A549 (cell line): ENCODE data around the gene CLIP2. TPM values are rescaled to one million over a fixed set of nuclear protein-coding genes. Genes with fewer than 3 reads are reported as not detected.

Experiments
- ATAC-seq, 2 experiments: fragments of 200-7000 bp in 1 of 2; fragments of >200 bp in 1 of 2; cut with Nextera tagmentation in 1 of 2; cut with Tn5 transposase in 1 of 2; 3 replicates each; pipeline versions ENCODE4 v1.8.0 to v1.9.1; 2018 to 2020; ENCODE audit warnings: mild to moderate bottlenecking in 1 of 2, moderate library complexity in 1 of 2
- CTCF ChIA-PET: fragments of 300-600 bp; sonication (Branson Sonifier 250); formaldehyde crosslinking; extraction: SDS; loops from one replicate; lab custom pipeline; 2021; ENCODE audit warnings: antibody characterized with exemption, inconsistent platforms; lab: Yijun Ruan, JAX
- POLR2A ChIA-PET: fragments of 350-600 bp; formaldehyde crosslinking; extraction: SDS; loops from one replicate; lab custom pipeline; 2021; ENCODE audit warnings: antibody characterized with exemption, inconsistent platforms; lab: Yijun Ruan, JAX
- DNase-seq, 2 experiments: peaks; one replicate each; pipeline versions ENCODE4 v3.0.0 to v3.0.0-alpha.2; 2011 to 2016; ENCODE audit warnings: low read depth in 1 of 2, low spot score in 1 of 2
- FAIRE-seq: peaks from 2 replicates; lab custom pipeline; 2011; peaks lifted over from hg19 to GRCh38; lab: Jason Lieb, UNC
- H3K27ac ChIP-seq, 2 experiments: fragments of >200 bp; sonication (Bioruptor Twin); formaldehyde crosslinking; 3 replicates each; pipeline ENCODE4 v1.5.1; 2016 to 2017
- H3K4me1 ChIP-seq: fragments of >200 bp; sonication (Bioruptor Twin); formaldehyde crosslinking; 3 replicates; pipeline ENCODE4 v1.6.1; 2016
- H3K4me2 ChIP-seq: fragments of >200 bp; sonication (Bioruptor Twin); formaldehyde crosslinking; 3 replicates; pipeline ENCODE4 v1.6.1; 2016
- H3K4me3 ChIP-seq: fragments of >200 bp; sonication (Bioruptor Twin); formaldehyde crosslinking; 3 replicates; pipeline ENCODE4 v1.5.1; 2016
- H3K9me3 ChIP-seq: fragments of >200 bp; sonication (Bioruptor Twin); formaldehyde crosslinking; 3 replicates; pipeline ENCODE4 v1.6.1; 2016
- CHD2 ChIP-seq: fragments of 150-350 bp; IDR thresholded peaks from 2 replicates; pipeline ENCODE4 v1.6.1; 2014; ENCODE audit warnings: low read length; ENCODE audit not compliant: partially characterized antibody
- CTCF ChIP-seq: fragments of >200 bp; sonication (Bioruptor Twin); formaldehyde crosslinking; IDR thresholded peaks from 3 replicates; pipeline ENCODE4 v1.5.1; 2016
- E2F6 ChIP-seq: IDR thresholded peaks from 2 replicates; pipeline ENCODE4 v1.6.1; 2012; ENCODE audit warnings: low read depth, borderline replicate concordance
- EHF ChIP-seq: fragments of 250-450 bp; sonication (Bioruptor Pico); IDR thresholded peaks from 2 replicates; pipeline ENCODE4 v1.5.0; 2020; ENCODE audit warnings: mild to moderate bottlenecking
- EHMT2 ChIP-seq: fragments of 200-600 bp; sonication (generic); IDR thresholded peaks from 2 replicates; pipeline ENCODE4 v1.6.1; 2016; ENCODE audit warnings: antibody characterized with exemption, low read depth, mild to moderate bottlenecking, moderate library complexity
- ESRRA ChIP-seq: fragments of 150-350 bp; IDR thresholded peaks from 2 replicates; pipeline ENCODE4 v1.6.1; 2014; ENCODE audit warnings: mild to moderate bottlenecking, low read length, borderline replicate concordance
- FOXS1 ChIP-seq: fragments of 250-450 bp; sonication (Bioruptor Pico); IDR thresholded peaks from 2 replicates; pipeline ENCODE4 v1.5.0; 2020; ENCODE audit warnings: mild to moderate bottlenecking, moderate library complexity
- HDAC2 ChIP-seq: fragments of 200-600 bp; sonication (generic); IDR thresholded peaks from 2 replicates; pipeline ENCODE4 v1.6.1; 2016
- HMGXB4 ChIP-seq: fragments of 250-450 bp; sonication (Bioruptor Pico); IDR thresholded peaks from 2 replicates; pipeline ENCODE4 v1.5.0; 2021; ENCODE audit warnings: mild to moderate bottlenecking, moderate library complexity, borderline replicate concordance
- HOXB13 ChIP-seq: fragments of 250-450 bp; sonication (Bioruptor Pico); IDR thresholded peaks from 2 replicates; pipeline ENCODE4 v1.5.0; 2020; ENCODE audit warnings: low read depth, mild to moderate bottlenecking, moderate library complexity
- JUNB ChIP-seq: fragments of >200 bp; sonication (Bioruptor Twin); formaldehyde crosslinking; IDR thresholded peaks from 2 replicates; pipeline ENCODE4 v1.6.1; 2016
- KDM1A ChIP-seq: fragments of 200-600 bp; sonication (generic); IDR thresholded peaks from 2 replicates; pipeline ENCODE4 v1.6.1; 2016; ENCODE audit warnings: low read depth, mild to moderate bottlenecking
- KDM5A ChIP-seq: fragments of 200-600 bp; sonication (generic); IDR thresholded peaks from 2 replicates; pipeline ENCODE4 v1.6.1; 2016; ENCODE audit warnings: antibody characterized with exemption, mild to moderate bottlenecking
- MAX ChIP-seq: IDR thresholded peaks from 2 replicates; pipeline ENCODE4 v1.6.1; 2012
- MAZ ChIP-seq: fragments of 150-350 bp; IDR thresholded peaks from 2 replicates; pipeline ENCODE4 v1.6.1; 2014; ENCODE audit warnings: antibody characterized with exemption, low read depth, low read length, borderline replicate concordance
- MYC ChIP-seq: IDR thresholded peaks from 2 replicates; pipeline ENCODE4 v1.6.1; 2012; ENCODE audit warnings: mild to moderate bottlenecking, inconsistent platforms, low read length, improper control_type of control experiment, borderline replicate concordance
- NFE2L2 ChIP-seq: fragments of 150-350 bp; conservative IDR thresholded peaks from 2 replicates; pipeline ENCODE4 v1.6.1; 2014; ENCODE audit warnings: low read length
- POLR2AphosphoS2 ChIP-seq: conservative IDR thresholded peaks from 2 replicates; pipeline ENCODE4 v1.6.1; 2012; ENCODE audit warnings: low read length, improper control_type of control experiment, inconsistent platforms
- RAD21 ChIP-seq, 2 experiments: fragments of >200 bp in 1 of 2; sonication (Bioruptor Twin) in 1 of 2; formaldehyde crosslinking in 1 of 2; IDR thresholded peaks in 1 of 2; conservative IDR thresholded peaks in 1 of 2; 2 replicates in 1 of 2; 3 replicates in 1 of 2; pipeline ENCODE4 v1.6.1; 2012 to 2018; ENCODE audit warnings: inconsistent platforms in 1 of 2
- REST ChIP-seq: fragments of 200-600 bp; sonication (generic); IDR thresholded peaks from 2 replicates; pipeline ENCODE4 v1.6.1; 2016; ENCODE audit warnings: antibody characterized with exemption, mild to moderate bottlenecking, moderate library complexity
- RNF2 ChIP-seq: fragments of 200-600 bp; sonication (generic); IDR thresholded peaks from 2 replicates; pipeline ENCODE4 v1.6.1; 2016; ENCODE audit warnings: low read depth, mild to moderate bottlenecking, antibody characterized with exemption, moderate library complexity, borderline replicate concordance
- ZC3H11A ChIP-seq: fragments of 450-650 bp; IDR thresholded peaks from 2 replicates; pipeline ENCODE4 v1.6.1; 2014; ENCODE audit warnings: antibody characterized with exemption, mild to moderate bottlenecking
- ZFP36 ChIP-seq: fragments of 450-650 bp; IDR thresholded peaks from 2 replicates; pipeline ENCODE4 v1.6.1; 2014; ENCODE audit warnings: borderline replicate concordance; ENCODE audit not compliant: partially characterized antibody
- ZNF302 ChIP-seq: fragments of 250-450 bp; sonication (Bioruptor Pico); IDR thresholded peaks from 2 replicates; pipeline ENCODE4 v1.9.0; 2021; ENCODE audit warnings: inconsistent platforms, mild to moderate bottlenecking, moderate library complexity
- ZSCAN20 ChIP-seq: fragments of 250-450 bp; sonication (Bioruptor Pico); IDR thresholded peaks from 2 replicates; pipeline ENCODE4 v1.8.0; 2022; ENCODE audit warnings: mild to moderate bottlenecking, moderate library complexity
- WGBS: methylation state at CpG from one replicate; pipeline ENCODE4 v1.1.6; 2017; ENCODE audit errors: missing lambda C conversion rate; 5-methylcytosine and 5-hydroxymethylcytosine counted together
- polyA plus RNA-seq, 4 experiments: library from polyadenylated mRNA; depleted of rRNA in 3 of 4; stranded (reverse); fragments of >200 nt; fragmentation: RNase III in 1 of 4; extraction: RNeasy Plus Mini Kit Qiagen cat#74134 plus additional on column Dnase treatment in 1 of 4; gene quantifications; 2 replicates in 3 of 4; 3 replicates in 1 of 4; pipeline ENCODE4 v1.2.3, GENCODE V29; 2011 to 2017

Gene CLIP2
- polyA plus RNA-seq, 2 of the 4 experiments (the other 2 are of a cell fraction): 3.7 to 17.0 TPM

- TF ChIP-seq RNF2 (no peak), RAD21 (conservative IDR thresholded peaks at IDR 0.05 in 1 of 2, IDR thresholded peaks at IDR 0.05 in 1 of 2) (no peak), MAZ (no peak), POLR2AphosphoS2 (no peak), HDAC2 (no peak), JUNB (no peak), ZC3H11A (no peak)
Observed at GRCh38 chr7:74266191-74266963, 22.8 kb upstream of the CLIP2 start (continued).

- WGBS: 72% methylated on average over 13 of the region's 13 CpGs
- POLR2A ChIA-PET: no interaction called here
- Histone ChIP-seq H3K27ac (no peak overlapping the region), H3K9me3 (no peaks in the 10 kb centered on the region), H3K4me2 (no peak overlapping the region), H3K4me1 (peaks cover 14% of the 10 kb centered on the region), H3K4me3 (no peak overlapping the region)
- FAIRE-seq (no peak), DNase-seq (no peak), ATAC-seq (no peak)
- CTCF ChIA-PET: interaction anchor here (0.9 to 1.9 kb wide), 4 partner anchors 16 to 133 kb away, joined by 5 to 11 read pairs (median 6); no protein-coding TSS in a partner anchor
- no peak for TF ChIP-seq ZFP36
- no peak for TF ChIP-seq EHMT2
- TF ChIP-seq MAX: no peak
- TF ChIP-seq HDAC2: no peak
- no peak for TF ChIP-seq E2F6
- TF ChIP-seq HOXB13: no peak
- TF ChIP-seq ZSCAN20 (CRISPR knock-in tag): no peak
- no peak for TF ChIP-seq CTCF
- TF ChIP-seq MYC: no peak
- TF ChIP-seq CHD2: no peak
- no peak for TF ChIP-seq EHF (CRISPR knock-in tag)
- no peak for TF ChIP-seq ZNF302 (CRISPR knock-in tag)
- no peak for TF ChIP-seq ESRRA
- TF ChIP-seq KDM1A: no peak
- no peak for TF ChIP-seq KDM5A
- TF ChIP-seq NFE2L2: no peak
- TF ChIP-seq HMGXB4 (CRISPR knock-in tag): no peak
- no peak for TF ChIP-seq REST
- TF ChIP-seq RAD21 (conservative IDR thresholded peaks at IDR 0.05 in 1 of 2, IDR thresholded peaks at IDR 0.05 in 1 of 2): no peak
- TF ChIP-seq FOXS1 (CRISPR knock-in tag): no peak
- TF ChIP-seq, all 56 proteins: peak for 0
Observed at GRCh38 chr7:74267756-74268565, 21.2 kb upstream of the CLIP2 start.
